Measurements from ENCODE around the gene GLB1L2.

The GLB1L2 gene

DNA sequence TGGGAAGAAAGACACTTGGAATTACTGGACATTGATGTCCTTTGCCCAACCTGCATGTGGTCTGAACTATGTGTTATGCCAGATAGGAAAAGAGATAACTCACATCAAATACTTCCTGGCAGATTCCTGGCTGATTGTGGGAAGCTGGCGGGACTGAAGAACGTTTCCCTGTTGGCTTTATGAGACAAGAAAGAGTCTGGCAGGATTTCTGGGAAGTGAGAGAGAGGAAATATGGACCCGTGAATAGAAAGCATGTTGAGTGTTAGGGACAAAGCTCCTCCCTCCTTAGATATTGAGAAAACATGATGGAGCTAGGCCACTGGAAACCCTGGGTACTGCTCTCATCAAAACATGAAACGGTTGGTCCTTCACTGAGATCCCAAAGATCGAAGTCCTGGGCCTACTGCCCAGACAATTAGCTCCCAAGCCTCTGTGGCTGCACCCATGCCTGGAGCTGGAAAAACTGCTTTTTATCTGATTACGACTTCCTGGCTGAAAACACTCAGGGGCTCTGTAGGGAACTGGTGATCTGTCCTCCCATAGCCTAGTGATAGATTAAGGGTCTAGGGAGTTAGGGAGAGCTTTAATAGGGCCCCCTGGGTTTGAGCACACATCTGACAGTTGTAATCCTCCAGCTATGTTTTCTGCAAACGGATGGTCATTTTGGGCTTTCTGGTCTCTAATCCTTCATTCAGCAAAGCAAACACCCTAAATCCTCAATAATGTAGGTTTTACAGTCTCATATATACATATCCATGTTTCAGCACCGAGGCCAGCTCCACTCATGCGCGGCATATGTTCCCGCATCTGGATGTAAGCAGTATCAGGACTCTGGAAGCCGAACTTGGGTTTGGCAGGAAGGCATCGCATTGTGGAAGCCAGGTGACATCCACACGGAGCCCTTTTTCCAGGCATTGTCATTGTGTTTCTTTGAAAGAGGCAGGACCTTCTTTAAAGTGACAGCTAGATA lies 86.4 kb downstream of the GLB1L2 start:
- no peak for ATAC-seq
- Mint-ChIP-seq H3K9me3 (peaks cover 2% of the 10 kb centered on the region), H3K27ac (no peak overlapping the region), H3K27me3 (peaks cover 60% of the 10 kb centered on the region), H3K4me1 (peaks cover 20% of the 10 kb centered on the region), H3K36me3 (no peaks in the 10 kb centered on the region), H3K4me3 (no peak overlapping the region)

DNA sequence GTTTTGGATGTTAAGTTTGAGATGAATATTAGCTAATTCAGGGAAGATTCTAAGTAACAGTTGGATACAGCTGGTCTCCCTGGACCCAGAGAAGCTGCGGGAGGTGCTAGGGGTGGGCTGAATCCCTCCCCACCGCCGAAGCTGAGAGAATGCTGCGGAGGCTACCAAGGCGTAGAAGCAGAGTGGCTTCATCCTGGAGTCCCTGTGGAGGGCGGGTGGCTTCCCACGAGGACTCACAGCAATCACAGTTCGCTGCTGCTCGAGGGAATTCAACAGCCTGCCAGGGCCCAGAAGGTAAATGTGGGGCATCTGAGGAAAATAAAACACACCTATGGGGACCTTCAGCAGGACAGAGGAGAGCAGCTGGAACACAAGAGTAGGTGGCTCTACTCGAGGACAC lies 91.3 kb downstream of the GLB1L2 start:
- Mint-ChIP-seq H3K4me3 (no peak overlapping the region), H3K9me3 (peaks cover 2% of the 10 kb centered on the region), H3K27ac (no peak overlapping the region), H3K27me3 (peaks cover 29% of the 10 kb centered on the region), H3K36me3 (no peaks in the 10 kb centered on the region), H3K4me1 (no peaks in the 10 kb centered on the region)
- no peak for ATAC-seq

DNA sequence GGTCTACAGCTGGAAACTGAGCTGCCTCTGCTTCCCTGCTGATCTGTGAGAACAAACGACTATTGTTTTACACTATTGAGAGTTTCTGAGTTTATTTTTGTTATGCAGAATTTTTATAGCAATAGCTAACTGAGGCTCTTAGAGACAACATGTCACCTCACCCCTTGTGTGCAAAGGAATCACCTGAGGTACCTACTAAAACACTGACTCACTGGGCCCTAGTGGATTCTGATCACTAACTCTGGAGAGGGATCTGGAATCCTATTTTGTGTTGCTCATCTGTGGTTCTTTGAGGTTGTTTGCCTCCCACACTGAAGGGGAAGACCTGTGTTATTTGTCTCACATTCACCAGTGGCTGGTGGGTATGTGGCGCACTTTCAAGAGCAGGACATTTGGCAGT lies 93.6 kb downstream of the GLB1L2 start:
- Mint-ChIP-seq H3K4me3 (no peak overlapping the region), H3K27me3 (peaks cover 44% of the 10 kb centered on the region), H3K27ac (no peak overlapping the region), H3K4me1 (no peaks in the 10 kb centered on the region), H3K36me3 (no peaks in the 10 kb centered on the region), H3K9me3 (peaks cover 2% of the 10 kb centered on the region)
- no peak for ATAC-seq
